GM12892 (cell line): ENCODE measurements around the gene CMIP.

ENCODE experiments used
- POLR2A ChIP-seq: IDR thresholded peaks from 2 replicates; pipeline ENCODE4 v1.6.1; 2011; ENCODE audit warnings: low read depth, low read length, control low read depth
- POLR2AphosphoS5 ChIP-seq: IDR thresholded peaks from 2 replicates; pipeline ENCODE4 v1.6.1; 2011; ENCODE audit warnings: low read depth, low read length, control low read depth
- TAF1 ChIP-seq: IDR thresholded peaks from 2 replicates; pipeline ENCODE4 v1.6.1; 2011; ENCODE audit warnings: low read depth, mild to moderate bottlenecking, control low read depth, low read length, borderline replicate concordance

DNA sequence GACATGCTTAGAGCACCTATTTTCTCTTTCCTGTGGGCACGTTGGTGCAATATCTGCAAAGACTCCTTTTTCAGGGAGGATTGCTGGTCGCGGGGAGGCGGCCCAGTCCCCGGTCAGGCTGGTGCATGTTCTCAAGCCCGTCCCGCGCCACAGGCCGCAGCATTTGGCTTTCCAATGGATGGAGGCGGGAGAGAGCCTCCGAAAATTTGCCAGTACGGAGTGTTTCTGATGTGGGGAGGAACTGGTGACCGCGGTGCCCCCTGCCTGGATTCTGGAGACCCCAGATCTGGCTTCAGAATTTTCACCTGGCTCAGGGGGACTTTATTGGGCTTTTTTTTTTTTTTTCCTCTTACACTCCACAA lies 2.3 kb downstream of the CMIP start:
- TF ChIP-seq POLR2A = no peak
- no peak for TF ChIP-seq POLR2AphosphoS5
- no peak for TF ChIP-seq TAF1
